GM19099 (cell line): Measurements from ENCODE around the gene AFG1L.

Source experiments
- POLR2A ChIP-seq: IDR thresholded peaks from 3 replicates; pipeline ENCODE4 v1.6.1; 2011; ENCODE audit warnings: low read depth; ENCODE audit not compliant: insufficient read length; ENCODE audit errors: extremely low read depth

AFG1L gene

DNA sequence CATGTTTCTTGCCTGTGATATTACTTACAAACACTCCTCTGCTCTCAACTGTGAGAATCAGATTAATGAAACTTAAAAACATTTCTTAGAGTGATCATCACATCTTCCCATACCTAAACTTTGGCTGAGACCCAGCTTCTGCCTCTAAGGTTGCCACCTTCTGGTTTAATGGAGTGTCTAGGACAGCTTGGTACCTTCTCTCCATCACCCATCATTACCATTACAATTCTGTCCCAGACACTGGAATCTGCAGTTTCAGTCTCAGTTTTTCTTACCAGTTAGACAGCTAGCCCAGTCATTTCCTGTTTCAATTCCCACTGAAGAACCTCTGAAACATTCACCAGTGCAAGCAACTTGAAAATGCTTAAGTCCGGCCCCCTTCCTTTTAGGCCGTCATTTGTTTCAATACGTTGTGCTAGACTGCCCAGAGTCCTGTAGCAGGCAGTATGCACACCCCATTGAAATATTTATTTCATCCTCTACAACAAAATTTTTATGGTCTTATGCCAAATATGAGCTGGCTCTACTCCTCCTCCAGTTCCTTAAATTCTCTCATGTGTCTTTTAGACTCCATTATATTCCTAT, 158.8 kb downstream of the AFG1L start:
- TF ChIP-seq POLR2A = no peak

DNA sequence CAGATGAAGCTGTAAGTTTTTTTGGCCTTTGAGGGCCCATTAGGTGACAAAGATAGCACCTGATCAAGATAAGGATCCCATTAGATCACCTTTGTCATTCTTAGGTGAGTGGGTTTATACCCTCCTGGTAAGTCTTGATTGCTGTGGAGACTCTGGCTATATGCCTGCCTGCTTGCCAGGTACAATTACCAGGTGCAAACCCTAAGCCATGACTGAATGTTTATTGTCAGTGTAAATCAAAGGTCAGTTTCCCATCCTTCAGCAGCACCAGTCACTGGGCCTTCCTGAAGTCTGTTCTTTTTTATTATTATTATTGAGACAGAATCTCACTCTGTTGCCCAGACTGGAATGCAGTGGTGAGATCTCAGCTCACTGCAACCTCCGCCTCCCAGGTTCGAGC, 159.5 kb downstream of the AFG1L start:
- TF ChIP-seq POLR2A = no peak

DNA sequence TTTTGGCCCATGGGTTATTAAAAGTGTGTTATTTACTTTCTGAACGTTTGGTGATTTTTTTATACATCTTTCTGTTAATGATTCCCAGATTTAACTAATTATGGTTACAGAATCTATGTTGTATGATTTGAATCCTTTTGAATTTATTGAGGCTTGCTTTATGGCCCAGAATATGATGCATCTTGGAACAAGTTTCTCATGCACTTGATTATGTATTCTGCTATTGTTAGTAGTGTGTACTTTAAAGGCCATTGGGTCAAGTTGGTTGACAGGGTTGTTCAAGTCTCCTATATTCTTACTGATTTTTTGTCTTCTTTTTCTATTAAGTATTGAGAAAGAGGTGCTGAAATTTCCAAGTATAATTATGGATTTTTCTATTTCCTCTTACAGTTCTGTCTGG, 160.8 kb downstream of the AFG1L start:
- no peak for TF ChIP-seq POLR2A

DNA sequence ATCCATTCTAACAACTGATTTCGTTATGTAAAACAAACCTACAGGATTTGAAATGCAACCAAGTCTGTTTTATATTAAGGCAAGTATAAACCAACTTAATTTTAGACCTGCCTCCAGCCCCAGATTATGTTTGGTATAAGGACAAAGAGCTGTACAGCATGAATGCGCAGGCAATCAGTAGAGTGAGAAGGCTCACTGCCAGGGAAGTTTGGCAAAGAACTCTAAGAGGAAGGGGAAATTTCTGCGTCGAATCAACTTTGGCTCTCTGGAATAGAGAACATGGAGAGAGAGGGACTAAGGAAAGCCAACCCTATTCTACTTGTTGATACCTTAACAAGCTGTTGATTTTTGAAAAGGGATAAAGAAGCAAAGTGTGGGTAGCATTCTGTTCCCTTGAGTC, 168.9 kb downstream of the AFG1L start:
- no peak for TF ChIP-seq POLR2A

DNA sequence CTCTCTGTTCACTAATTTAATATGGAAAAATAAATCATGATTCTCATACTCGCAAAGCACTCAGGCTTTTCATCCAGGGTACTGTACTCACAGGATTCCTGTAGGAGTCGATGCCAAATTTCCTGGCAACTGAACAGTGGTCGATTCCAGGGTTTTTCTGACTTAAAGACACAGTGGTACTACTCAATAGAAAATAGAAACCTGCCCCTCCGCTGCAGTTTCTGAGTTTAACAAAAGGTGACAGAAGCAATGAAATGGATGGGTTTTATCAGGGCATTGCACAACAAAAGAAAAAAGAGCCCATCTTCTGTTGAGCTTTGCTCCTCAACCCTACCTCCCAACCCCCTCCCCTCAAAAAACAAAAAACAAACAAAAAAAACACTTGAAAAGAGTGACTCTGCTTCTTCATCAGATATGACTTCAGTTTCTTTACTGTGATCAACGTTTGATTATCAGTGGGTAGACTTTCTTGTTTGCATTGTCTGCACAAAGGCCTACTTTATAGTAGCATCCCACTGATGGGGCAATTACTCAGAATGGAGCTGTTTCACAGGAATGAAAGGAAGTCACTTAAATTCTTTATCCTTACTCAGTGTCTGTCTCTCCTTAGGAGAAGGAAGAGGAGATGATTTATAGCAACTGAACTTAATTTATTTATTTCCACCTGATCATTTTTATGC, 169.7 kb downstream of the AFG1L start:
- no peak for TF ChIP-seq POLR2A

DNA sequence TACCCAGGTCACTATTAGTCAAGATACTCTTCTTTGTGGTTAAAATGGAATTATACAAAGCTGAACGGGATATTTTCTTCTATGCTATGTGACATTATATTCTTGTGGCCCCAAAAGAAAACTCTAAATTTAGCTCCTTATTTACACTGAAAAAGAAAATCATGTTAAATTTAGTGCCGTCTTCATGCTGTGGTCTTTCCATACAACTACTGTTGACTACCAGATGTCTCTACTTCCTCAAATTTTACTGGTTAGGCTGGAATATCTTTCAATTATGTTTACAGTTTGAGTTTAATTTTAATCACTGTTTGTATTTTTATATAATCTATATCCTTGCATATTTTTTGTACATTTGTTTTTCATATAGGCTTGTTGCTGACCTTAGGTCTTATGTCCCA, 170.2 kb downstream of the AFG1L start:
- TF ChIP-seq POLR2A = no peak

DNA sequence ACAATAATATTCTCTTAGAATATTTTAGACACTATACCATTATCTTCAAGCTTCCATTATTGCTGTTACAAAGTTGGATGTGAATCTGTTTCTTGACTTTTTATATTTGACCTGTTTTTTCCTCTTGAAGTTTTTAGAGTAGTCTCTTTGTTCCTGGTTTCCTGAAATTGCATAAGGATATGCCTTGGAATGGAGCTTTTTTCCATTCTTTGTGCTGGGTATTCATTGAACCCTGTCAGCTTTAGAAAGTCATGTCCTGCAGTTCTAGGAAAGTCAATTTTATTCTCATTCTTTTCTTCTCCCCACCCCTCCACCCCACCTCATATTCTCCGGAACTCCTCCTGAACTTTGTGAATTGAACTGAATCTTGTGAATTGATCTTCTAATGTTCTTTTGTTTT, 173.5 kb downstream of the AFG1L start:
- TF ChIP-seq POLR2A = no peak

DNA sequence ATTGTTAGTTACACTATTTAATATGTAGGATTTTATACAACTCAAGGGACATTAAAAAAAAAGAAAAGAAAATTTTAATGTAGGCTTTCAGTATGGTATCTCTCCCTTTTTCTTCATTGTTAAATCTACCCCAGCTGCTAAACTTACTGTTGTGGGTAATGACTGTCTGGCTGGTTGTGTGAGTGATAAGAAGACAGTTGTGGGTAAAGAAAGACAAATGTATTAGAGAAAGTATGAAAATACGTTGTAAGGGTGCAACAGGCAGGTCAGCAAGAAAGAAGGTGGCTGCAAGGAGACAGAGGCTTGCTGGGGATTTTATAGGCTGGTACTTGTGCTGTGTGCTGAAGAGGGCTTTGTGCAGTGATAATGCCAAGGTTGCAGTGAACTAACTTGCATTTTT, 174.5 kb downstream of the AFG1L start:
- TF ChIP-seq POLR2A = no peak

DNA sequence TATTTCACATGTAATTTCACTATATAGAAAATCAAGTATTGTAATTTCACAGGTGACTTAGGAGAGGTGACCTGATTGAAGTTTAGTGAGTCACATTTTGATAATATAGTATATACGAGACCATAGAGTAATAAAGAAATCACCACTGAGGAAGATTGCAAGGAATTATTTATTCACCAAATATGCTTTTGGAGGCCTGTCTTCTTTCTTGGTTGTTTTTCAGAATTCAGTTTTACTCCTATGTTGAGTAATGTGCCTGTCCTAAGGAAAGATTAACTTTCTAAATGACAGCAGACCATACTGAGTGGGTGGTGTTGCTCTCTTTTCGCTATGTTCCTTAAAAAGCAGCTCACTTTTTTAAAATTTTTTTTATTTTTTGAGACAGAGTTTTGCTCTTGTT, 178.3 kb downstream of the AFG1L start:
- TF ChIP-seq POLR2A = no peak

DNA sequence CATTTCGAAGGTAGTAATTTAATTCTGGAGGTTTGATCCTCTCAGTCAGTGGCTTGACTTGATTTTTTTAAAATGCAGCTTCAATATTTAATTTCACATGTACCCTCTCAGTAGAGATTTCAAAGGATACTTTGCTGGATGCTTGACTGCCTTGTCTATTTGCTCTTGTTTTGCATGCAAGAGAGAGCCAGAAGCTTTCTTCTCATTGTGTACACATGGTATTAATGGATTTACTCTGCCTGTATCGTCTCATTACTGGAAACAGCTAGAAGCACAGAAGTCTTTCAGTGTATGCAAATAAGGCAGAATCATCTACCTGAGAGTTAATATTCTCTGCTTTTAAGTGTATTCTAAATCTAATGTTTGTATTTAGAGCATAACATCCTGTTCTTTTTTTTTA, 181.5 kb downstream of the AFG1L start:
- TF ChIP-seq POLR2A = no peak

DNA sequence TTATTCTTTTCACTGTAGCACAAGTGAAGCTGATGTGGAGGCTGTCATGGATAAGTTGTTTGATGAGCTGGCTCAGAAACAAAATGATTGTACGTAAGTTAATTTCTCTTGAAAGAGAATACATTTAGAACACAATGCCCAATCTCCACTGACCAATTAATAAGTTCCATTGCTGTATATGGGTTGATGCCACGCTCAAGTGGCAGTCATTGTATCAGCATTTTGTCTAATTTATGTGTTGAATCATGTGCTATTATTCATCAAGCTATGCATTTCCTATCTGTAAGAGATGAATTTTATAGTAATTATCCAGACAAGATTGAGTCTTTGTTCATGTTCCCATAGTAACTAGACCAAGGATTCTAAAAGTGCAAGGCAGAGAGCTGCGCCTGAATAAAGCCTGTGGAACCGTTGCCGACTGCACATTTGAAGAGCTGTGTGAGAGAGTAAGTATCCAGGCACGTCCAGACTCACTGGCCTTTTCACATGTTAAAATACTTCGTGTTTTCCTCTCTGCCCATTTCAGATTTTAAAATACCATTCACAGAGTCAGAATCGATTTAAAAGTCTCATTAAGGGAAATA, 182.1 kb downstream of the AFG1L start:
- no peak for TF ChIP-seq POLR2A

DNA sequence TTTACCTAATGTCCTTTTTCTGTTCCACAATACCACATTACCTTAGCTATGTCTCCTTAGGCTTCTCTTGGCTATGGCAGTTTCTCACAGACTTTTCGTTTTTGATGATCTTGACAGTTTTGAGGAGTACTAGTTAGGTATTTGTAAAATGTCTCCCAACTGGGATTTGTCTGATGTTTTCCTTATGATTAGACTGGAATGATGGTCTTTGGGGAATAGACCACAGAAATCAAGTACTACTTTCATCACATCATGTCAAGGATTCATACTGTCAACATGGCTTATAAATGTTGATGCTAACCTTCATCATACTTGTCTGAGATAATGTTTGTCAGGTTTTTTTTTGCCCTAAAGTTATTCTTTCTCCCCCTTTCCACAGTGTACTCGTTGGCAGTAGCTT, 187.7 kb downstream of the AFG1L start:
- TF ChIP-seq POLR2A = no peak

DNA sequence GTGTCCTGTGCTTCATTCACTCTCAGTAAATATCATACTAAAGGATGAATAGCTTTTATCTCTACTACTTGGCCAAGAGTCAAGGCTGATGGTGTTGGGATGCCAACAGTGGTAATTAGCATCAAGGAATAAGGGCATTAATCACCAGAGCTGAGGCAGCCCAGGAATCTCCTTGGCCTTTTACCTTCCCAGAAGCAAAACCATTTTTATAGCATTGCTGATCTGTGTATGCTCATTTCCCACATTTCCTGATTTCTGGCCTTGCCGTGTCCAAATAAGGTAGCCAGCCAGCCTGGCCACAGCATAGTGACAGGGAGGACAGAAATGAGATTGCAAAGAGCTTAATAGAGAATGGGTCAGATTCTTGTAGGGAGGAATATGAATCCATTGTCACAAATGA, 189.2 kb downstream of the AFG1L start:
- no peak for TF ChIP-seq POLR2A

DNA sequence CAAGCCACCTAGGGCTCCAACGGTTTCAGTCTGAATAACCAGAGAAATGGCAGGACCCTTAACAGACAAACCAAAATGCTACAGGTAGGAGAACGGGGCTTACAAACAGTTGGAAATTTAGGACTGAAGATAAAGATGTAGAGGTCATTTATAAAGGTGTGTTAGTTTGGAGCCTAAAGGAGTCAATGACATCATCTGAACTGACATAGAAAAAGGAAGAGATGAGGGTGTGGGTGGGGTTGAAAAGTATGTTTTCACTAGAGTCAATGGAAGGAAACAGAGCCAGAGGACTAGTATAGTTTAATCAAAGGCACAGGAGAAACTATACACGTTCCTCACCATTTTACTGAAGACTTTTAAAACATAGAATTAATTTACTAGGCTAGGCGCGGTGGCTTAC, 194.8 kb downstream of the AFG1L start:
- no peak for TF ChIP-seq POLR2A

DNA sequence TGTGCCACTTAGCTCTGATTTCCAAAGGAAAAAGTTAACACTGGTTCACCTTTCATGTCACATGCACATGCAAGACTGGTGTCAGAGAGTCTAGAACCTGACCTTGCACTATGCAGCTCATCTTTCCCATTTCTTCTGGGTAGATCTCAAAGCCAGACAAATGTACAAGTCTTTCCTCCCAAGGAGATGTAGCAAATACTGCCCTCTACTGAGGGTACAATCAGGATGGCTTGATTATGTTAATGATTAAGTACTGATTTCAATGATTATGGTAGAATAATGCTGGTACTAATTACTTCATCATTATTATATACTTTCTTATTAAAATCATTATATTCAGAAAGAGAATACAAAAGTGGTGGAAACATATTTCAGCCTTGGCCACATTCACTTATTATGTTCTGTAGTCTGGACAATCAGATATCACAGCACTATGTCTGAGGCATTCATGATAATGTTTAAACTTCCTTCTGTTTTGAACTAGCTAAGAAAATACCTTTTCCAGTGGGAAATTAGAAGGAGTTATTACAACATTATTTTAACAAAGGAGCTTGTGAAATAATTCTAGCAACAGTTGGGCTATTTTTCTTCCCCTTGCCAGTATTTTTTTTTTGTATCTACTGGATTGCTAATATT, 197.4 kb downstream of the AFG1L start:
- no peak for TF ChIP-seq POLR2A

DNA sequence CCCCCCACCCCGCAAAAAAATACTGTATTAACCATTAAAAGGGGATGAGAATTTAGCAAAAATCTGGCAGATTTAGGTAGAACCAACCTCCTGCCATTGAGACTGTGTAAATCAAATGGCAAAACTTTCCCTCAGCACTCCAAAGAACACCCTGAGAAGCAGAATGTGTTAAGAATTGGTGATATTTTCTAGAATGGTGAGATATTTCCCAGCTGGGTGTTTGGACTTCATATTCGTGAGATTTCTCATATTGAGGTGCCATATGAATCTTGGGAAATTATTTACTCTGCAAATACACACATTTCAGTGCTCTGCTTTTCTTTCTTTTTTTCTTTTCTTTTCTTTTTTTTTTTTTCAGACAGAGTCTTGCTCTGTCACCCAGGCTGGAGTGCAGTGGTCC, 199.6 kb downstream of the AFG1L start:
- no peak for TF ChIP-seq POLR2A

DNA sequence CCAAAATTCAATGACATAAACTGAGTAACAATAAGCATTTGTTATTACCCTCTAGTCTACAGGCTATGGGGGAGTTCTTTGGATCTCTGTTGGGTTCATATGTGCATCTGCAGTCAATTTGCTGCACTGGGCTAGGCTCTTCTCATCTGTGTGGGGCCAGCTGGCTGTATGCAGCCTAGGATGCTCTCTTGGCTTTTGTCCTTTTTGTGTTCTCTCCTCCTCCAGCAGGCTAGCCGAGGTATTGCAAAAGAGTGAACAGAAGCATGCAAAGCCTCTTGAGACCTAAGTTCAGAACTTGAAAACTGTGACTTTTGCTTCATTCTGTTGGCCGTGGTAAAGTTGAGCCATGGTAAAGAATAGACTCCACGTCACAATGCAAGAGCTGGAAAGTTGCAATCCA, 203.0 kb downstream of the AFG1L start:
- TF ChIP-seq POLR2A = no peak

DNA sequence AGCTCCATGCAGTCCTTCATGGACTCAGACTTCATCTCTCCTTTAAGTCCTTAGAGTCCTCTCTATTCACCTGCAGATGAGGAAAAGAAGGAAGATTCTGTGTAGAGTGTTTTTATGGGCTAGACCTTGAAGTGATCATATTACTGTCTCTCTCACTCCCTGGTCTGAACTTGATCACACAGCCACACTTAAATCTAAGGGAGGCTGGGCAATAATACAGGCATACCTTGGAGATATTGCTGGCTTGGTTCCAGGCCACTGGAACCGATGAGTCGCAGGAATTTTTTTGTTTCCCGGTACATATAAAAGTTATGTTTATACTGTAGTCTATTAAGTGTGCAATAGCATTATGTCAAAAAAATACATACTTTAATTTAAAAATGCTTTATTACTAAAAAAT, 206.7 kb downstream of the AFG1L start:
- TF ChIP-seq POLR2A = no peak
